ENCODE data around the gene ATP10A.

DNA sequence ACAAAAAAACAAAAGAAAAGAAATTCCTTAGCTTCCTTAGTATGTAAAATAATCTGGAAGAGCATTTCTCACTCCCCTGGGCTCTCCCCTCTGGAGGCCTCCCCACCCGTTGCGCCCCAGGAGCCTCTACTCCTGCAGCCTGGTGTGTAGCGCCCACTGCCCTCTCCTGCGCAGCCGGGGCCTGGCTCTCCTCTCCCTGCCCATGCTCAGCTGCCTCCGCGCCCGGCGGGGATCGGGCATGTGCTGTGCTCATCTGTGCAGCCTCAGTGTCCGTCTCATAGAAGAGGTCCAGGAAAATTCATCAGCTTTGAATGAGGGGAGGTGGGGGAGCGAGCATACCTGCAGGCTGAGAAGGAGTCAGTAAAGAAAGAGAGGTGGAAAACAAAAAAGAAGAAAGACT is 203.9 kb downstream of the ATP10A start:
- no peak for TF ChIP-seq POLR2A (IDR thresholded peaks at IDR 0.05; ENCODE audit: low read length)
- TF ChIP-seq GATA1 (IDR thresholded peaks at IDR 0.05; ENCODE audit: low read depth, low read length) = no peak

All from erythroblast (primary cell).